KG1 (cell line): ENCODE results near the gene RPUSD2.

Experiments used
- DNase-seq: peaks from one replicate; lab custom pipeline; 2025; lab: John Stamatoyannopoulos, UW

Gene RPUSD2, protein sequence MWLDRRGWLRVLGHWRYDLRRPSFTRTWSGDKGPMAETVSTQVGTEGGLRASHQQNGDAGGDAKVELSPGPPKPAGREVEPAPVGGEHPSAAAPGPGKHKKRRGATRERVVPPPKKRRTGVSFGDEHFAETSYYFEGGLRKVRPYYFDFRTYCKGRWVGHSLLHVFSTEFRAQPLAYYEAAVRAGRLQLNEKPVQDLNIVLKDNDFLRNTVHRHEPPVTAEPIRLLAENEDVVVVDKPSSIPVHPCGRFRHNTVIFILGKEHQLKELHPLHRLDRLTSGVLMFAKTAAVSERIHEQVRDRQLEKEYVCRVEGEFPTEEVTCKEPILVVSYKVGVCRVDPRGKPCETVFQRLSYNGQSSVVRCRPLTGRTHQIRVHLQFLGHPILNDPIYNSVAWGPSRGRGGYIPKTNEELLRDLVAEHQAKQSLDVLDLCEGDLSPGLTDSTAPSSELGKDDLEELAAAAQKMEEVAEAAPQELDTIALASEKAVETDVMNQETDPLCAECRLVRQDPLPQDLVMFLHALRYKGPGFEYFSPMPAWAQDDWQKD

DNA sequence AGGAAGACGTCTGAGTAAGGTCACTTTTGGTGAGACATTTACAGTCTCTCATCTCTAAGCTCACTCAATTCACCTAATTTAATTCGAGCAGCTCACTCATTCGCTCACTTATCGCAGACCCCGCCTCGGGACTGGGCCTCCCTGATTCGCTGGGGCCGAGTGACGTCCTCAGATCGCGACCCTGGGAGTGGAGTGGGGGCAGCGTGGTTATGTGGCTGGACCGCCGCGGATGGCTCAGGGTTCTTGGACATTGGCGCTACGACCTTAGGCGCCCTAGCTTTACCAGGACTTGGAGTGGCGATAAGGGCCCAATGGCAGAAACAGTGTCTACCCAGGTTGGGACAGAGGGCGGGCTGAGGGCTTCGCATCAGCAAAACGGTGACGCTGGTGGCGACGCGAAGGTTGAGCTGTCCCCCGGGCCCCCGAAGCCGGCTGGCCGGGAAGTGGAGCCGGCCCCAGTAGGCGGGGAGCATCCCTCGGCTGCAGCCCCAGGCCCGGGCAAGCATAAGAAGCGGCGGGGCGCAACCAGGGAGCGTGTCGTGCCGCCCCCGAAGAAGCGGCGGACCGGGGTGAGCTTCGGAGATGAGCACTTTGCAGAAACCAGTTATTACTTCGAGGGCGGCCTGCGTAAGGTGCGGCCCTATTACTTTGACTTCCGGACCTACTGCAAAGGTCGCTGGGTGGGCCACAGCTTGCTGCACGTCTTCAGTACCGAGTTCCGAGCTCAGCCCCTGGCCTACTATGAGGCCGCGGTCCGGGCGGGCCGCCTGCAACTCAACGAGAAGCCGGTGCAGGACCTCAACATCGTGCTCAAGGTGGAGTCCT is at the start of gene RPUSD2:
RPUSD2 (plus strand) TSS at position 171 of the 825 bp plus-strand sequence; CDS start at position 210, 39 bp downstream.
- DNase-seq = peak; percentile 92

DNA sequence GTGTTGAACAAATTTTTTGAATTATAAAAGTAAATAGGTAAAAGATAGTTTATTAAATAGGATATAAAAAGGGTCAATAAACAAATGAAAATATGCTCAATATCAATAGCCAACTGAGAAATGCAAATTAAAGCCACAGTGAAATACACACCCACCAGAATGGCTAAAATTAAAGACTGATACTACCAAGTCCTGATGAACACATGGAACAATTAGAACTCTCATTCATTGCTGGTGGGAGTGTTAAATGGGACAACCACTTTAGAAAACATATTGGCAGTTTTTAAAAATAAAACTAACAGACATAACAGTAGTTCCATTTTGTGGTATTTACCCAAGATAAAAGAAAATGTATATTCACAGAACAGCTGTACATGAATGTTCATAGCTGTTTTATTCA is 45.5 kb upstream of the RPUSD2 start:
- no peak for DNase-seq

DNA sequence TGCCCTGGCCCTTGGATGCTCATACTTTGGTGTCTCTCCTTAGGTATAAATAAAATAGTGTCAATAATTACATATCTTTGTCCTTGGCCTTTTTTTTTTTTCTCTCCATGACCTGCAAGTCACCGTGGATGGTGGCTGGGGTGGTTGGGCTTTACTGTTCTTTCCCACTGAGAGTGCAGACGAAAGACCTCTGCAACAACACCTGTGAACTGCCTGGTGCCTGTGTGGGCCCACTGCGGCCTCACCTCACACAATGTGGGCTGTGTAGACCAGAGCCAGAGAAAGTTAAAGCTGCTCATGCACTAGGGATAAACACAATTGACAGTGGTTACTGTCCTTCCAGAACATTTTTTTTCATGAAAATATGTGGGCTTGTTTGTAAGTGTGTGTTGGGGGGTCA is 43.2 kb upstream of the RPUSD2 start:
- no peak for DNase-seq

DNA sequence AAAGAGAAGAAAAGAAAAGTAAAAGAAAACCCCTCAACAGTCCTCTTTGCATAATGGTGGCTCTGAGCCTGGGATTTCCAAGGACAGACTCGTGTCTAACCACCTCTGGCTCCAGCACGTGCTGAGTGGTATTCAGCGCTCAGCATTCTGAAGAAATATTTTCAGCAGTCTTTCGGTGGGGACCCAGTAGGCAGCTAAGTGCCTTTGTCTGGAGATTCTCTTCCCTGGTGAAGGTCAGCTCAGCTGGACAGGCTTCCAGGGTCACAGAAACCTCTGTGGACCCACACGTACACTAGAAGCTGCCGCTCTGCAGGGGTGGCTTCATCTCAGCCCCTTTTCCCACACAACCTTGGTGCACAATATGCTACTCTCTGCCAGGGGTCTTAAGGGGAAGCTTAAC is 40.3 kb upstream of the RPUSD2 start:
- no peak for DNase-seq

GRCh38 chr15:40533763-40534364 is 35.2 kb upstream of the RPUSD2 start:
- DNase-seq = no peak

GRCh38 chr15:40534371-40534770 is 34.7 kb upstream of the RPUSD2 start:
- no peak for DNase-seq

GRCh38 chr15:40536501-40536900 is 32.6 kb upstream of the RPUSD2 start:
- DNase-seq = no peak

GRCh38 chr15:40538976-40539375 is 30.1 kb upstream of the RPUSD2 start:
- DNase-seq = no peak

DNA sequence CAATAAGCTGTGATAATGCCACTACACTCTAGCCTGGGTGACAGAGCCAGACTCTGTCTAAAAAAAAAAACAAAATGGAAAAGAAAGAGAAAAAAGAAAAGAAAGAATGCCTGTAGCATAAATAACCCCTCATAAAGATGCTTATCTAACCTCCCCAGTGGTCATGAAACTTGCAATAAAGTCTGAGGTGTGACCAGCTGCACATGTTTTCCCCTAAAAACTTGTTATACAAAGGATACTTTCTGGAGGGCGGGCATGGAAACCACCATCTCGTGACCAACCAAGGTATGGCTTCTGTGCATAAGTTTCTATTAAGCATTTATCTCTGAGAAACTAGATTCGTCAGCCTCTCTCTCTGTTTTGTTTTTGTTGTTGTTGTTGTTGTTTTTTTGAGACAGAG is 26.0 kb upstream of the RPUSD2 start:
- no peak for DNase-seq

DNA sequence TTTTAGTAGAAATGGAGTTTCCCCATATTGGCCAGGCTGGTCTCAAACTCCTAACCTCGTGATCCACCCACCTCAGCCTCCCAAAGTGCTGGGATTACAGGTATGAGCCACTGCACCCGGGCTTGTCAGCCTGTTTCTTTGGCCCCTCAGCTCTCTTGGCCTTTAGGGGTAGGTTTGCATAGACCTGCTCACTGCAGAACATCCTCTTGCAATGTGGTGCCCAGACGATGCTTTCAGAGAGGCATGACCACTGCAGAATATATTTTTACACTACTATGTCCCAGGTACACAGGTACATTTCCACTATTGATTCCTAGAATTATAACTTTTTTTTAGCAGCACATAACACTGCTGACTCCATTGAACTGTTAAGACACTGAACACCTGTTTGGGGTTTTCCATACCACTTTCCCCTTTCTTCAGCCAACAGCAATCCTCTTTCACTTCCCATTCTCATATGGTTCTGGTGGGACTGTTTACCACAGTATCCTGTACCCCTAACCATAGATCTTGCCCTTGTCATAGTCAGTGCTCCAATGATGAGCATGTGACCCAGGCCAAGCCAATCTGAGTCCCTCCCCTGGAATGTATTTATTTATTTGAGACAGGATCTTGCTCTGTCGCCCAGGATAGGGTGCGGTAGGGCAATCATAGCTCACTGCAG is 25.3 kb upstream of the RPUSD2 start:
- no peak for DNase-seq

GRCh38 chr15:40545457-40545856 is 23.6 kb upstream of the RPUSD2 start:
- no peak for DNase-seq

GRCh38 chr15:40548610-40549009 is 20.5 kb upstream of the RPUSD2 start:
- no peak for DNase-seq

GRCh38 chr15:40549894-40550293 is 19.2 kb upstream of the RPUSD2 start:
- no peak for DNase-seq

- DNase-seq = no peak
Measured at GRCh38 chr15:40550341-40551037, 18.6 kb upstream of the RPUSD2 start.

- no peak for DNase-seq
Measured at GRCh38 chr15:40554161-40554525, 15.0 kb upstream of the RPUSD2 start.

GRCh38 chr15:40555876-40556275 is 13.2 kb upstream of the RPUSD2 start:
- DNase-seq = no peak

DNA sequence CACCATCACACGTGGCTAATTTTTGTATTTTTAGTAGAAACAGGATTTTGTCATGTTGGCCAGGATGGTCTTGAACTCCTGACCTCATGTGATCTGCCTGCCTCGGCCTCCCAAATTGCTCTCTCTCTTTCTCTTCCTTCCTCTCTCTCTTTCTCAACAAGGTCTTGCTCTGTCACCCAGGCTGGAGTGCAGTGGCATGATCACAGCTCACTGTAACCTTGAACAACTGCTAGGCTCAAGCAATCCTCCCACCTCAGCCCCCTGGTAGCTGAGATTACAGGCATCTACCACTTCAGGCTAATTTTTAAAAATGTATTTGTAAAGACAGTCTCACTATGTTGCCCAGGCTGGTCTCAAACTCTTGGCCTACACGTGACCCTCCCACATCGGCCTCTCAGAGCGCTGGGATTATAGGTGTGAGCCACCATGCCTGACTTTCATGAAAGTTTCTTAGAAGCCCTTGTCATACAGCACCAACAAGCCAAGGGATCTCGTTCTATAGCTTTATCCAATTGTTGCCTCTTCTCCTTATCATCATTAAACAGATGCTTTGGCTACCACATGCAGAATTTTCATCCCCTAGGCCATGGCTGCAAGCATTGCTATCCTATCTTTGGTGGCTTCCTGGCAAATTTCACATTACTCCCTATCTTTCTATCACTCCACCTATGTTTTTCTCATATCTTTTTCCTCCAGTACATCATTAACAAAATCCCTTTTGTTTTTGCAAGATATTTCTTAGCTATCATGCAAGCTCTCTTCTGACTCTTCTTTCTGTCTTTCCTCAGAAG is 10.0 kb upstream of the RPUSD2 start:
- no peak for DNase-seq

- DNase-seq = no peak
Measured at GRCh38 chr15:40562691-40563090, 6.4 kb upstream of the RPUSD2 start.

GRCh38 chr15:40563426-40563825 is 5.7 kb upstream of the RPUSD2 start:
- no peak for DNase-seq

DNA sequence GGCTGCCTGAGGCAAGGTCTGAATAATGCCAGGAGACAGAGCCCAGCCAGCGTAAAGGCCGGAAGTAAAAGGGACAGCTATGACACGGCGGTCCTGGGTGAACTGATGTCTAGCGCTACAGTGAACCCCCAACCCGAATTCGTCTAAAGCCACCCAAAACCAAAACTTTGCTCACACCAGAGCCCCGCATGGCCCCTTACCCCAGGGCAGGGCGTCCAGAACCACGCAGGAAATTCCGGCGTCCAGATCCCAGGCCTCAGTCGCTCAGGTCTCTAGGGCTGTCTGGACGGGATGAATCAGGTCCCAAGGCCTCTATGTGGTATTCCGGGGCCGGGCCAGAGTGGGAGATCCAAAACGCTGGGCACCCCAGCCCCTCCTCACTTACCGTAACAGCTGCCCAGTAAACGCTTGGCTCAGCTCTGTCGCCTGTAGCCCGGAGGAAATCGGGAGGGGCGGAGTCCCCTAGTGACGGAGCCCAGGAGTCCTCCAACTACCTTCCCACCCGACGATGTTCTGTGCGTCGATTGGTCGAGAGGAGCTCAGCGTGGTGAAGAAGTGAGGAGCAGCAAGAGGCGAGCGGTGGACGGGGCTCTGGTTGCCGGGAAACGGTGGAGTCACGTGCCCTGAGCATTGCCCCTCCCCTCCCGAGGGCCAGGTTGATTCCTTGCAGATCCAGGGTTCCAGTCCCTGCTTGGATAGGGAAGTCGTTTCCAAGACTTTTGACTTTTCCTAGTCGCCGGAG is 4.3 kb upstream of the RPUSD2 start, which contains the start of gene CCDC32:
CCDC32 (minus strand) TSS at position 452 of the 742 bp plus-strand sequence. CDS start 2,027 bp downstream, outside the sequence.
- peak; percentile 91 for DNase-seq
